GM23338 (cell line): ENCODE data around the gene CHGA.

ENCODE experiments used
- CREB1 ChIP-seq: fragments of 250-450 bp; sonication (Bioruptor Pico); IDR thresholded peaks from 2 replicates; pipeline ENCODE4 v1.5.0; 2020; ENCODE audit warnings: low read depth, mild to moderate bottlenecking, moderate library complexity
- CTCF ChIP-seq, 2 experiments: fragments of 200-600 bp in 1 of 2; sonication (generic) in 1 of 2; conservative IDR thresholded peaks; 2 replicates each; pipeline versions ENCODE4 v1.5.1 to v1.6.1; 2016 to 2017; ENCODE audit warnings: antibody characterized with exemption in 2 of 2, low read depth in 2 of 2, mild to moderate bottlenecking in 2 of 2, moderate library complexity in 1 of 2
- ETS1 ChIP-seq: IDR thresholded peaks from 2 replicates; pipeline ENCODE4 v1.6.1; 2016; ENCODE audit warnings: antibody characterized with exemption
- EZH2 ChIP-seq: fragments of 200-600 bp; sonication (generic); IDR thresholded peaks from one replicate; pipeline ENCODE4 v1.8.0; 2017; ENCODE audit warnings: antibody characterized with exemption, mild to moderate bottlenecking, low read depth; ENCODE audit not compliant: unreplicated experiment
- JUNB ChIP-seq: IDR thresholded peaks from one replicate; pipeline ENCODE4 v1.6.1; 2016; ENCODE audit warnings: antibody characterized with exemption; ENCODE audit not compliant: unreplicated experiment
- POLR2AphosphoS5 ChIP-seq: IDR thresholded peaks from 2 replicates; pipeline ENCODE4 v1.6.1; 2016; ENCODE audit warnings: antibody characterized with exemption, low read depth
- REST ChIP-seq: IDR thresholded peaks from one replicate; pipeline ENCODE4 v1.6.1; 2018; ENCODE audit warnings: antibody characterized with exemption; ENCODE audit not compliant: unreplicated experiment
- ZNF114 ChIP-seq: fragments of 250-450 bp; sonication (Bioruptor Pico); IDR thresholded peaks from 2 replicates; pipeline ENCODE4 v1.5.0; 2020; ENCODE audit warnings: mild to moderate bottlenecking, moderate library complexity

GRCh38 chr14:92973261-92973797 lies 50.4 kb downstream of the CHGA start:
- TF ChIP-seq CTCF (conservative IDR thresholded peaks at IDR 0.05; ENCODE audit: low read depth in 2 of 2) (peak; percentile 84 to 90), REST (no peak), EZH2 (no peak), JUNB (no peak), POLR2AphosphoS5 (no peak), CREB1 (CRISPR knock-in tag) (no peak), ETS1 (no peak), ZNF114 (no peak)
